GM18526 (cell line): ENCODE results near the gene FDX1.

Experiments
- POLR2A ChIP-seq: IDR thresholded peaks from 3 replicates; pipeline ENCODE4 v1.6.1; 2011; ENCODE audit not compliant: insufficient read length; ENCODE audit errors: extremely low read depth

The FDX1 gene

GRCh38 chr11:110429731-110430266 lies at the start of gene FDX1:
Gene FDX1, plus strand, starts transcription at chr11:110429948. Its CDS starts 173 bp downstream, at chr11:110430121.
- TF ChIP-seq POLR2A = peak; percentile 56

- no peak for TF ChIP-seq POLR2A
These were observed 48.7 kb upstream of the FDX1 start for GRCh38 chr11:110380836-110381622.

- no peak for TF ChIP-seq POLR2A
These were observed 39.8 kb upstream of the FDX1 start for GRCh38 chr11:110389965-110390364.

GRCh38 chr11:110392056-110392455 lies 37.7 kb upstream of the FDX1 start:
- no peak for TF ChIP-seq POLR2A

GRCh38 chr11:110407315-110407714 lies 22.4 kb upstream of the FDX1 start:
- TF ChIP-seq POLR2A = no peak

- TF ChIP-seq POLR2A = no peak
These were observed 20.6 kb upstream of the FDX1 start for GRCh38 chr11:110409174-110409573.

- no peak for TF ChIP-seq POLR2A
These were observed 19.1 kb upstream of the FDX1 start for GRCh38 chr11:110410651-110411050.

- no peak for TF ChIP-seq POLR2A
These were observed 14.7 kb upstream of the FDX1 start for GRCh38 chr11:110415081-110415480.

- TF ChIP-seq POLR2A = no peak
These were observed 7.3 kb upstream of the FDX1 start for GRCh38 chr11:110422306-110422905.

GRCh38 chr11:110424775-110425444 lies 4.8 kb upstream of the FDX1 start:
- no peak for TF ChIP-seq POLR2A

GRCh38 chr11:110425751-110426545 lies 3.8 kb upstream of the FDX1 start:
- TF ChIP-seq POLR2A = no peak

- TF ChIP-seq POLR2A = no peak
These were observed 1.7 kb upstream of the FDX1 start for GRCh38 chr11:110428040-110428439.

GRCh38 chr11:110428956-110429730 lies 605 bp upstream of the FDX1 start:
- TF ChIP-seq POLR2A = no peak
